ENCODE data around the gene MCC.

The MCC gene

GRCh38 chr5:113034182-113034773 lies 454.0 kb downstream of the MCC start:
- Histone ChIP-seq H3K9me3 (ENCODE audit: control insufficient read depth in 2 of 2, low read length in 2 of 2) (no peaks in the 10 kb centered on the region), H3K36me3 (ENCODE audit: control insufficient read depth in 2 of 2, insufficient read depth in 2 of 2, low read length in 2 of 2) (no peaks in the 10 kb centered on the region), H3K4me3 (ENCODE audit: low read length in 2 of 2) (no peak overlapping the region), H3K4me1 (ENCODE audit: control insufficient read depth in 2 of 2, insufficient read depth in 2 of 2, low read length in 2 of 2) (no peaks in the 10 kb centered on the region), H3K27me3 (ENCODE audit: control insufficient read depth in 2 of 2, insufficient read depth in 2 of 2, low read length in 2 of 2) (no peaks in the 10 kb centered on the region), H3K27ac (ENCODE audit: low read depth in 2 of 2, low read length in 2 of 2) (no peak overlapping the region), H3K9ac (ENCODE audit: low read depth in 1 of 2, low read length in 2 of 2) (no peak overlapping the region)

- H3K27ac ChIP-seq (ENCODE audit: low read depth in 2 of 2, low read length in 2 of 2): no peak overlapping the region
- H3K4me3 ChIP-seq (ENCODE audit: low read length in 2 of 2): no peak overlapping the region
- no peak overlapping the region for H3K9ac ChIP-seq (ENCODE audit: low read depth in 1 of 2, low read length in 2 of 2)
- peaks cover 9 to 13% of the 10 kb centered on the region in 2 donors for H3K36me3 ChIP-seq (ENCODE audit: control insufficient read depth in 2 of 2, insufficient read depth in 2 of 2, low read length in 2 of 2)
- H3K27me3 ChIP-seq (ENCODE audit: control insufficient read depth in 2 of 2, insufficient read depth in 2 of 2, low read length in 2 of 2): no peaks in the 10 kb centered on the region
- H3K9me3 ChIP-seq (ENCODE audit: control insufficient read depth in 2 of 2, low read length in 2 of 2): no peaks in the 10 kb centered on the region
- no peaks in the 10 kb centered on the region for H3K4me1 ChIP-seq (ENCODE audit: control insufficient read depth in 2 of 2, insufficient read depth in 2 of 2, low read length in 2 of 2)
These were observed 456.7 kb downstream of the MCC start for GRCh38 chr5:113031557-113031956.

- Histone ChIP-seq H3K4me1 (ENCODE audit: control insufficient read depth in 2 of 2, insufficient read depth in 2 of 2, low read length in 2 of 2) (no peaks in the 10 kb centered on the region), H3K27me3 (ENCODE audit: control insufficient read depth in 2 of 2, insufficient read depth in 2 of 2, low read length in 2 of 2) (no peaks in the 10 kb centered on the region), H3K36me3 (ENCODE audit: control insufficient read depth in 2 of 2, insufficient read depth in 2 of 2, low read length in 2 of 2) (peaks cover 9 to 13% of the 10 kb centered on the region in 2 donors), H3K27ac (ENCODE audit: low read depth in 2 of 2, low read length in 2 of 2) (no peak overlapping the region), H3K9ac (ENCODE audit: low read depth in 1 of 2, low read length in 2 of 2) (no peak overlapping the region), H3K9me3 (ENCODE audit: control insufficient read depth in 2 of 2, low read length in 2 of 2) (no peaks in the 10 kb centered on the region), H3K4me3 (ENCODE audit: low read length in 2 of 2) (no peak overlapping the region)
These were observed 457.1 kb downstream of the MCC start for GRCh38 chr5:113031104-113031503.

GRCh38 chr5:113029614-113030013 lies 458.6 kb downstream of the MCC start:
- Histone ChIP-seq H3K27me3 (ENCODE audit: control insufficient read depth in 2 of 2, insufficient read depth in 2 of 2, low read length in 2 of 2) (no peaks in the 10 kb centered on the region), H3K9me3 (ENCODE audit: control insufficient read depth in 2 of 2, low read length in 2 of 2) (no peaks in the 10 kb centered on the region), H3K4me1 (ENCODE audit: control insufficient read depth in 2 of 2, insufficient read depth in 2 of 2, low read length in 2 of 2) (no peaks in the 10 kb centered on the region), H3K27ac (ENCODE audit: low read depth in 2 of 2, low read length in 2 of 2) (no peak overlapping the region), H3K36me3 (ENCODE audit: control insufficient read depth in 2 of 2, insufficient read depth in 2 of 2, low read length in 2 of 2) (peaks cover 9 to 13% of the 10 kb centered on the region in 2 donors), H3K4me3 (ENCODE audit: low read length in 2 of 2) (no peak overlapping the region), H3K9ac (ENCODE audit: low read depth in 1 of 2, low read length in 2 of 2) (no peak overlapping the region)

GRCh38 chr5:113027431-113027830 lies 460.8 kb downstream of the MCC start:
- H3K27ac ChIP-seq (ENCODE audit: low read depth in 2 of 2, low read length in 2 of 2): no peak overlapping the region

GRCh38 chr5:113027015-113027414 lies 461.2 kb downstream of the MCC start:
- Histone ChIP-seq H3K9ac (ENCODE audit: low read depth in 1 of 2, low read length in 2 of 2) (no peak overlapping the region), H3K27me3 (ENCODE audit: control insufficient read depth in 2 of 2, insufficient read depth in 2 of 2, low read length in 2 of 2) (no peaks in the 10 kb centered on the region), H3K4me1 (ENCODE audit: control insufficient read depth in 2 of 2, insufficient read depth in 2 of 2, low read length in 2 of 2) (peaks cover 0 to 3% of the 10 kb centered on the region in 2 donors), H3K27ac (ENCODE audit: low read depth in 2 of 2, low read length in 2 of 2) (no peak overlapping the region), H3K9me3 (ENCODE audit: control insufficient read depth in 2 of 2, low read length in 2 of 2) (no peaks in the 10 kb centered on the region), H3K4me3 (ENCODE audit: low read length in 2 of 2) (no peak overlapping the region), H3K36me3 (ENCODE audit: control insufficient read depth in 2 of 2, insufficient read depth in 2 of 2, low read length in 2 of 2) (peaks cover 12 to 13% of the 10 kb centered on the region in 2 donors)

More at GRCh38 chr5:113027431-113027830, 460.8 kb downstream of the MCC start:
- H3K27me3 ChIP-seq (ENCODE audit: control insufficient read depth in 2 of 2, insufficient read depth in 2 of 2, low read length in 2 of 2): no peaks in the 10 kb centered on the region
- no peak overlapping the region for H3K4me3 ChIP-seq (ENCODE audit: low read length in 2 of 2)
- H3K4me1 ChIP-seq (ENCODE audit: control insufficient read depth in 2 of 2, insufficient read depth in 2 of 2, low read length in 2 of 2): peaks cover 0 to 3% of the 10 kb centered on the region in 2 donors
- no peaks in the 10 kb centered on the region for H3K9me3 ChIP-seq (ENCODE audit: control insufficient read depth in 2 of 2, low read length in 2 of 2)
- peaks cover 12 to 13% of the 10 kb centered on the region in 2 donors for H3K36me3 ChIP-seq (ENCODE audit: control insufficient read depth in 2 of 2, insufficient read depth in 2 of 2, low read length in 2 of 2)
- no peak overlapping the region for H3K9ac ChIP-seq (ENCODE audit: low read depth in 1 of 2, low read length in 2 of 2)

- Histone ChIP-seq H3K4me1 (ENCODE audit: control insufficient read depth in 2 of 2, insufficient read depth in 2 of 2, low read length in 2 of 2) (peaks cover 0 to 3% of the 10 kb centered on the region in 2 donors), H3K9me3 (ENCODE audit: control insufficient read depth in 2 of 2, low read length in 2 of 2) (no peaks in the 10 kb centered on the region), H3K9ac (ENCODE audit: low read depth in 1 of 2, low read length in 2 of 2) (no peak overlapping the region), H3K27ac (ENCODE audit: low read depth in 2 of 2, low read length in 2 of 2) (no peak overlapping the region), H3K27me3 (ENCODE audit: control insufficient read depth in 2 of 2, insufficient read depth in 2 of 2, low read length in 2 of 2) (no peaks in the 10 kb centered on the region), H3K4me3 (ENCODE audit: low read length in 2 of 2) (no peak overlapping the region), H3K36me3 (ENCODE audit: control insufficient read depth in 2 of 2, insufficient read depth in 2 of 2, low read length in 2 of 2) (peaks cover 12 to 13% of the 10 kb centered on the region in 2 donors)
These were observed 462.0 kb downstream of the MCC start for GRCh38 chr5:113026211-113026610.

GRCh38 chr5:113025596-113025995 lies 462.7 kb downstream of the MCC start:
- no peaks in the 10 kb centered on the region for H3K27me3 ChIP-seq (ENCODE audit: control insufficient read depth in 2 of 2, insufficient read depth in 2 of 2, low read length in 2 of 2)
- H3K36me3 ChIP-seq (ENCODE audit: control insufficient read depth in 2 of 2, insufficient read depth in 2 of 2, low read length in 2 of 2): peaks cover 12 to 13% of the 10 kb centered on the region in 2 donors
- H3K4me1 ChIP-seq (ENCODE audit: control insufficient read depth in 2 of 2, insufficient read depth in 2 of 2, low read length in 2 of 2): peaks cover 0 to 3% of the 10 kb centered on the region in 2 donors
- H3K9me3 ChIP-seq (ENCODE audit: control insufficient read depth in 2 of 2, low read length in 2 of 2): no peaks in the 10 kb centered on the region
- no peak overlapping the region for H3K27ac ChIP-seq (ENCODE audit: low read depth in 2 of 2, low read length in 2 of 2)
- H3K9ac ChIP-seq (ENCODE audit: low read depth in 1 of 2, low read length in 2 of 2): no peak overlapping the region
- no peak overlapping the region for H3K4me3 ChIP-seq (ENCODE audit: low read length in 2 of 2)

- no peaks in the 10 kb centered on the region for H3K27me3 ChIP-seq (ENCODE audit: control insufficient read depth in 2 of 2, insufficient read depth in 2 of 2, low read length in 2 of 2)
- no peak overlapping the region for H3K27ac ChIP-seq (ENCODE audit: low read depth in 2 of 2, low read length in 2 of 2)
- H3K9ac ChIP-seq (ENCODE audit: low read depth in 1 of 2, low read length in 2 of 2): no peak overlapping the region
- H3K9me3 ChIP-seq (ENCODE audit: control insufficient read depth in 2 of 2, low read length in 2 of 2): no peaks in the 10 kb centered on the region
- no peak overlapping the region for H3K4me3 ChIP-seq (ENCODE audit: low read length in 2 of 2)
- peaks cover 0 to 3% of the 10 kb centered on the region in 2 donors for H3K4me1 ChIP-seq (ENCODE audit: control insufficient read depth in 2 of 2, insufficient read depth in 2 of 2, low read length in 2 of 2)
- H3K36me3 ChIP-seq (ENCODE audit: control insufficient read depth in 2 of 2, insufficient read depth in 2 of 2, low read length in 2 of 2): peaks cover 14% of the 10 kb centered on the region in 2 donors
These were observed 464.1 kb downstream of the MCC start for GRCh38 chr5:113024076-113024697.

- Histone ChIP-seq H3K36me3 (ENCODE audit: control insufficient read depth in 2 of 2, insufficient read depth in 2 of 2, low read length in 2 of 2) (peaks cover 12 to 15% of the 10 kb centered on the region in 2 donors), H3K27ac (ENCODE audit: low read depth in 2 of 2, low read length in 2 of 2) (peak overlapping the region in 1 of 2 donors; percentile 26), H3K9me3 (ENCODE audit: control insufficient read depth in 2 of 2, low read length in 2 of 2) (no peaks in the 10 kb centered on the region), H3K27me3 (ENCODE audit: control insufficient read depth in 2 of 2, insufficient read depth in 2 of 2, low read length in 2 of 2) (no peaks in the 10 kb centered on the region), H3K4me3 (ENCODE audit: low read length in 2 of 2) (no peak overlapping the region), H3K9ac (ENCODE audit: low read depth in 1 of 2, low read length in 2 of 2) (no peak overlapping the region), H3K4me1 (ENCODE audit: control insufficient read depth in 2 of 2, insufficient read depth in 2 of 2, low read length in 2 of 2) (peaks cover 0 to 3% of the 10 kb centered on the region in 2 donors)
These were observed 465.6 kb downstream of the MCC start for GRCh38 chr5:113022661-113023060.

Measured in mucosa of rectum (tissue), 2 donors.